Mucosa of descending colon (tissue), 3 donors: ENCODE data around the gene ARL14EP. TPM values are rescaled to one million over a fixed set of nuclear protein-coding genes. Genes with fewer than 3 reads are reported as not detected.
A peak's percentile ranks its signal among the peaks of the same experiment; 100 is the strongest.

Experiments
- ATAC-seq: fragments of 200-7000 bp; cut with Tn5 transposase; one replicate; pipeline ENCODE4 v1.9.1; 2020; ENCODE audit warnings: mild to moderate bottlenecking, moderate library complexity
- DNase-seq, 3 donors: peaks; one replicate each; pipeline ENCODE4 v3.0.0-alpha.2; 2020
- H3K36me3 ChIP-seq: fragments of 200-600 bp; one replicate; pipeline ENCODE4 v1.8.0; 2021; ENCODE audit warnings: low read depth, mild to moderate bottlenecking
- H3K4me1 ChIP-seq: fragments of 200-600 bp; one replicate; pipeline ENCODE4 v1.8.0; 2021; ENCODE audit warnings: low read depth, mild to moderate bottlenecking
- H3K4me3 ChIP-seq: fragments of 200-600 bp; one replicate; pipeline ENCODE4 v1.8.0; 2021; ENCODE audit warnings: mild to moderate bottlenecking
- H3K9me3 ChIP-seq: fragments of 200-600 bp; one replicate; pipeline ENCODE4 v1.8.0; 2021; ENCODE audit warnings: mild to moderate bottlenecking
- CTCF ChIP-seq: fragments of 200-600 bp; IDR thresholded peaks from one replicate; pipeline ENCODE4 v1.8.0; 2022; ENCODE audit warnings: antibody characterized with exemption, mild to moderate bottlenecking
- intact Hi-C, 2 donors: fragments of 100-400 bp; cut with DNase I in 1 of 2; cut with micrococcal nuclease in 1 of 2; formaldehyde crosslinking; loops; one replicate each; pipeline versions ENCODE4 v1.11.0 to v1.11.1; 2022; cut with DNase I, micrococcal nuclease
- long read RNA-seq, 2 donors: library from polyadenylated mRNA; unstranded; transcript quantifications; one replicate each; pipeline ENCODE4 v2.0.0, GENCODE V29; 2019 to 2021
- total RNA-seq, 3 donors: library from RNA; stranded (reverse); fragmentation: NEBNext Ultra II Directional in 2 of 3; extraction: Animal tissue kit (Norgen Biotek cat#: 25700) in 2 of 3; gene quantifications; one replicate each; pipeline versions ENCODE4 v1.2.1 to v1.2.4, GENCODE V29; 2021 to 2023
- donor health status: DM: no; HTN: no; CAD: no; lungs with moderate emphysema.
- donor health status: DM: no; HTN: no; CAD: no.
- donor health status: DM: no; HTN: yes; CAD: no.

Gene ARL14EP
- total RNA-seq, result 10 to 100 TPM in 2 of 3 donors, 1 to 10 TPM in 1; 9.8 to 23.0 (median 14.7) TPM
- long read RNA-seq, donor 1, transcript ARL14EP-201 (4 exons, 2,430 nt), result major isoform, 37 of 44 reads
- long read RNA-seq, donor 1, partial matches to known transcripts, result 3 of 44 reads
- long read RNA-seq, donor 1, other reads (novel, unspliced or antisense), result 4 of 44 reads
- long read RNA-seq, donor 2, partial matches to known transcripts, result 2 of 8 reads
- long read RNA-seq, donor 2, other reads (novel, unspliced or antisense), result 0 of 8 reads

DNA sequence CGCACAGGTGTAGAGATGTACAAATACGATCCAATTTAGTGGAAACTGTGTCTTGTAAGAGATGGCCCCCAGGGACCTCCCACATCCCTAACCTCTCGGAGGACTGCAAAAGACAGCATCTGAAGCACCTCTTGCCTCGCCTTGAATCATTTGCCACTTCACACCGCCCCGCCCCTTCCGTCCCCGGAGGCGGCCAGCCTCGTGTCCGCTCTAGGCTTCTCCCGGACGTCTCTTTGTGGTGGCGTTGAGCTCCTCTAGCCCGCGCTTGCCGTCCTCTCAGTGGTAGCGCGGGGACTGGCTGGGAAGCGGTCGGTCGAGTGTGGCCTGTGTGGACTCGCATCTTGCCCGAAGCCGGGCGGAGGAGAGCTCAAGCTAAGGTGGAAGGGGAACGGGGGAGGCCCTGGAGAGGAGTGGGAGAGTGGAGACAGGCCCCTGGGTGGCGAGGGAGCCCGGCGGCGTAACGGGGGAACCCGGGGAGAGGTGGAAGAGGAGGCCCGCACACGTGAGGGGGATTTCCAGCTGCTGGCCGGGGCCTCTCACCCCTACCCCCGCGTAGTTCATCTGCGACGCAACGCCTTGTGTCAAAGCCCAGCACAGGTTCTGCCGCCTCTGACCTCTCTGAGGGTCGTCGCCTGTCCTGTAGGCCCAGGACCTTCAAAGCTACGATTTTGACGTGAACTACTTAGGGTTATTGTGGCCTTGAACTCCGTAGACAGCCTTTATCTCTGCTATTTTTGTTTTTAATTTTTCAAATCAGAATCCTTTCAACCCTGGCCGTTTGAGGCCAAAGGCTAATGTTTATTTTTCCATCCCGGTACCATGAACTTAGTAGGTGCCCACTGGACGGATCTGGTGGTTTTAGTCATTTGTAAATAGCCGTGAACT lies at the start of gene ARL14EP:
TSS of gene ARL14EP (plus strand) at position 279 of the 885 bp plus-strand sequence. CDS start 7,845 bp downstream, outside the sequence.
- TF ChIP-seq CTCF, result peak; percentile 20
- peak within 1 kb of the TSS; percentile 44 for H3K4me3 ChIP-seq
- H3K9me3 ChIP-seq, result no peaks in the 10 kb centered on the region
- H3K4me1 ChIP-seq, result peaks cover 17% of the 10 kb centered on the region
- DNase-seq (peak; percentile 94 to 96 (median 94)), ATAC-seq (peak; percentile 100)
- H3K36me3 ChIP-seq, result no peaks in the 10 kb centered on the region
- intact Hi-C loops, result no loop called here

DNA sequence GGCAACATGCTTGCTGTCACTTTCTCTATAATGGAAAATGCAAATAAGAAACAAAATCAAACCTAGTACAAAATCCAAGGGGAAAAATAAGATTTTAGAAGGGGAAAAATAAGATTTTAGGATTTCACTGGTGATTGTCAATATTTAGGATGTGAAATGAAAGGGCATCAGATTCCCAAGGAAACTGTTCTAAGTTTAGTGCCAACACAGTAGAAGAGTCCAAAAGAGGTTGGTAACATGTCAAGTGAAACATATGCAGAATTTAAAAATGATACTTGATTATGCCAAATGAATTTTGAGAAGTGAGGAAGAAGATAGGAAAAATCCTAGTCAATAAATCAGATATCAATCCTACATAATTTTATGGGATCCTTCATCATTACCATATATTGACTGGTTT lies 45.7 kb upstream of the ARL14EP start:
- no peak overlapping the region for H3K4me3 ChIP-seq
- H3K9me3 ChIP-seq, result no peaks in the 10 kb centered on the region
- ATAC-seq (no peak), DNase-seq (no peak)
- intact Hi-C loops, result no loop called here
- no peaks in the 10 kb centered on the region for H3K36me3 ChIP-seq
- H3K4me1 ChIP-seq, result no peaks in the 10 kb centered on the region
- no peak for TF ChIP-seq CTCF

- TF ChIP-seq CTCF, result no peak
- no peaks in the 10 kb centered on the region for H3K36me3 ChIP-seq
- no peaks in the 10 kb centered on the region for H3K4me1 ChIP-seq
- no peaks in the 10 kb centered on the region for H3K9me3 ChIP-seq
- intact Hi-C loops, result no loop called here
- H3K4me3 ChIP-seq, result no peak overlapping the region
- DNase-seq, result no peak
- ATAC-seq, result no peak
Observed at GRCh38 chr11:30279796-30280195, 43.1 kb upstream of the ARL14EP start.

DNA sequence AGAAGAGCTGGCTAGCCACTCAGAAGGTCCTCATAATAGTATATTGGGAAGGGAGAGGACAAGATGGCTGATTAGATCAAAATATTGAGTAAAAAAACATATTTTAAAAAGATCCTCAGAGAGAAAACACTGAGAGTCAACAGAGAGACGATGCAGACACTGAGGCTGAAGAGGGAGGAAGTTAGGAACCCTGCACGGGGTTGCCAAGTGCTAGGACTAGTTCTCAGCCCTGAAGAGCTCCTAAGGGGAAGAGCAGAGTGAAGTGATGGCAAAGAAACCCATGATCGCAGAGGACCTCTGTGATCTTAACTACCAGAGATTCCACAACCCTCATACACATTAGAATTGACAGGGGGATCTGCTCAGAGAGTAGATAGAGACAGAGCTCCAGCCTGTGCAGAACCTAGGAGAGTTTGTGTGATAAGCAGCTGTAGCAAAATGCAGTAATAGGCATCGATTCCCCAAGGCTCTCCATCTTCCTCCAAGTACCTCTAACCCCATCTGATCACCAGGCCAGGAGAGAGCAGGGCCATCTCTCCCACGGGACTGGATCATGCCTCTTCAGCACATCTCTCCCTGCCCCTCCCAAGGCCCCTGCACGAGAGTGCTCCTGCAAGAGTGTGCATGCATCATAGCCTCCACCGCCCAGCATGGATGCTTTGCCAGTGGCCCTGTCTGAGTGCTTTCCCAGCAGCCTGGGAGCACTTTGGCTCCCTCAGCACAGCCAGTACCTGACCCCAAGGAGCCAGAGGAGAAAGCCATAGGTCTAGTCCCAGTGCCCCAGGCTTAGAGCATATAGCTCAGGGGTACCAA lies 41.2 kb upstream of the ARL14EP start:
- TF ChIP-seq CTCF, result no peak
- DNase-seq, result no peak
- Histone ChIP-seq H3K9me3 (no peaks in the 10 kb centered on the region), H3K4me3 (no peak overlapping the region), H3K36me3 (no peaks in the 10 kb centered on the region), H3K4me1 (no peaks in the 10 kb centered on the region)
- intact Hi-C loops, result no loop called here
- ATAC-seq, result no peak

GRCh38 chr11:30282289-30282631 lies 40.6 kb upstream of the ARL14EP start:
- DNase-seq (no peak), ATAC-seq (peak; percentile 27)
- H3K4me3 ChIP-seq, result no peak overlapping the region
- H3K9me3 ChIP-seq, result no peaks in the 10 kb centered on the region
- intact Hi-C loops, result no loop called here
- TF ChIP-seq CTCF, result no peak
- no peaks in the 10 kb centered on the region for H3K36me3 ChIP-seq
- H3K4me1 ChIP-seq, result no peaks in the 10 kb centered on the region
